HepG2 (cell line): ENCODE measurements around the gene ATP6V1G3. TPM values are rescaled to one million over a fixed set of nuclear protein-coding genes. Genes with fewer than 3 reads are reported as not detected.

Source experiments
- ATAC-seq: fragments of 200-7000 bp; cut with Tn5 transposase; 3 replicates; pipeline ENCODE4 v1.9.1; 2020; ENCODE audit warnings: mild to moderate bottlenecking, moderate library complexity
- BruUV-seq: library from RNA; stranded (reverse); fragments of 400-500 nt; replicated peaks from 2 replicates; lab custom pipeline; 2021; lab: Mats Ljungman, UMichigan
- CTCF ChIA-PET: fragments of 300-600 bp; formaldehyde crosslinking; extraction: SDS; loops from one replicate; lab custom pipeline; 2021; ENCODE audit warnings: low total read pairs, inconsistent platforms, low intra/inter-chr PET ratio; lab: Yijun Ruan, JAX
- POLR2A ChIA-PET: fragments of 350-600 bp; sonication (Branson Sonifier 250); formaldehyde crosslinking; loops from one replicate; lab custom pipeline; 2020; ENCODE audit warnings: antibody characterized with exemption, inconsistent platforms; lab: Yijun Ruan, JAX
- DNase-seq: peaks from one replicate; pipeline ENCODE4 v3.0.0-alpha.2; 2015; ENCODE audit warnings: low spot score
- FAIRE-seq: peaks from 3 replicates; lab custom pipeline; 2011; peaks lifted over from hg19 to GRCh38; lab: Jason Lieb, UNC
- H2AFZ ChIP-seq: one replicate; pipeline ENCODE4 v1.6.1; 2011; ENCODE audit warnings: low read length, inconsistent platforms
- H3K27ac ChIP-seq: fragments of 300-600 bp; 3 replicates; pipeline ENCODE4 v1.8.0; 2011; ENCODE audit warnings: mixed run types, mild to moderate bottlenecking, mixed read lengths, low read length, inconsistent platforms; ENCODE audit not compliant: insufficient read depth; ENCODE audit errors: extremely low read length
- H3K27me3 ChIP-seq, 2 experiments: fragments of 200-600 bp in 1 of 2; 2 replicates in 1 of 2; 3 replicates in 1 of 2; pipeline versions ENCODE4 v1.6.0 to v1.8.0; 2011; ENCODE audit warnings: low read length in 2 of 2, mild to moderate bottlenecking in 2 of 2, moderate library complexity in 2 of 2, inconsistent platforms in 1 of 2; ENCODE audit not compliant: insufficient read depth in 2 of 2, control insufficient read depth in 1 of 2
- H3K36me3 ChIP-seq, 2 experiments: fragments of 200-600 bp in 1 of 2; replicated peaks in 1 of 2; 2 replicates in 1 of 2; 3 replicates in 1 of 2; pipeline versions ENCODE4 v1.5.1 to v1.8.0; 2011; ENCODE audit warnings: low read length in 2 of 2, inconsistent platforms in 1 of 2; ENCODE audit not compliant: insufficient read depth in 2 of 2, control insufficient read depth in 1 of 2
- H3K4me1 ChIP-seq: 2 replicates; pipeline ENCODE4 v1.5.1; 2012; ENCODE audit warnings: low read length, inconsistent platforms; ENCODE audit not compliant: insufficient read depth
- H3K4me2 ChIP-seq: 2 replicates; pipeline ENCODE4 v1.6.0; 2011; ENCODE audit warnings: low read depth, low read length, inconsistent platforms
- H3K4me3 ChIP-seq, 3 experiments: fragments of 200-600 bp in 1 of 3; sonication (generic), shearing (Covaris generic) in 1 of 3; replicated peaks in 1 of 3; 2 replicates each; pipeline ENCODE4 v1.5.1; 2011 to 2016; ENCODE audit warnings: low read length in 3 of 3, inconsistent platforms in 2 of 3, low read depth in 2 of 3, mild to moderate bottlenecking in 2 of 3, control low read depth in 1 of 3, mixed read lengths in 1 of 3; ENCODE audit not compliant: insufficient read depth in 1 of 3
- H3K79me2 ChIP-seq: one replicate; pipeline ENCODE4 v1.6.1; 2011; ENCODE audit warnings: low read length, inconsistent platforms; ENCODE audit not compliant: insufficient read depth
- H3K9ac ChIP-seq: 2 replicates; pipeline ENCODE4 v1.6.0; 2011; ENCODE audit warnings: mild to moderate bottlenecking, low read depth, low read length, inconsistent platforms; ENCODE audit not compliant: insufficient read depth
- H3K9me3 ChIP-seq: 2 replicates; pipeline ENCODE4 v1.5.1; 2012; ENCODE audit warnings: mild to moderate bottlenecking, low read length
- H4K20me1 ChIP-seq: 2 replicates; pipeline ENCODE4 v1.6.0; 2011; ENCODE audit warnings: inconsistent platforms, mild to moderate bottlenecking, low read length, moderate library complexity; ENCODE audit not compliant: insufficient read depth
- MED13 ChIP-seq: sonication (generic); formaldehyde crosslinking; IDR thresholded peaks from 2 replicates; pipeline ENCODE4 v1.5.0; 2020; ENCODE audit warnings: missing genetic modification reagents
- MXD4 ChIP-seq: IDR thresholded peaks from 2 replicates; pipeline ENCODE4 v1.6.1; 2016; ENCODE audit warnings: mild to moderate bottlenecking, missing biosample characterization, missing genetic modification reagents
- NR2F2 ChIP-seq: IDR thresholded peaks from 2 replicates; pipeline ENCODE4 v1.6.1; 2012; ENCODE audit warnings: low read depth, inconsistent platforms, borderline replicate concordance
- PHF20 ChIP-seq: sonication (generic); formaldehyde crosslinking; IDR thresholded peaks from 2 replicates; pipeline ENCODE4 v1.5.0; 2020; ENCODE audit warnings: mild to moderate bottlenecking, missing genetic modification reagents
- PHF5A ChIP-seq: IDR thresholded peaks from one replicate; pipeline ENCODE4 v1.6.1; 2018; ENCODE audit warnings: low read depth, missing genetic modification reagents; ENCODE audit not compliant: unreplicated experiment
- POLR2AphosphoS5 ChIP-seq: IDR thresholded peaks from 2 replicates; pipeline ENCODE4 v1.6.1; 2012; ENCODE audit warnings: low read depth, low read length
- PTBP1 ChIP-seq: fragments of 200-400 bp; formaldehyde crosslinking; IDR thresholded peaks from 2 replicates; pipeline ENCODE4 v1.6.1; 2018; ENCODE audit warnings: low read length, low read depth; ENCODE audit not compliant: poor library complexity, severe bottlenecking
- SSRP1 ChIP-seq: IDR thresholded peaks from 2 replicates; pipeline ENCODE4 v1.6.1; 2016; ENCODE audit warnings: control low read depth
- ZBTB3 ChIP-seq: sonication (generic); formaldehyde crosslinking; IDR thresholded peaks from 2 replicates; pipeline ENCODE4 v1.4.0; 2020; ENCODE audit warnings: low read depth, mild to moderate bottlenecking, moderate library complexity, missing genetic modification reagents, borderline replicate concordance
- ZNF530 ChIP-seq: sonication (generic); formaldehyde crosslinking; IDR thresholded peaks from 2 replicates; pipeline ENCODE4 v1.5.0; 2020; ENCODE audit warnings: low read depth, mild to moderate bottlenecking, missing genetic modification reagents
- WGBS: methylation state at CpG from one replicate; pipeline ENCODE4 v1.1.6; 2017; ENCODE audit warnings: low lambda C conversion rate; 5-methylcytosine and 5-hydroxymethylcytosine counted together
- in situ Hi-C: cut with HindIII; loops from 2 replicates; pipeline ENCODE4 v1.10.0; 2017; ENCODE audit warnings: low pct_unique_long_range_greater_than_20kb; ENCODE audit not compliant: extremely low pct_ligation_motif_present
- intact Hi-C: fragments of 100-400 bp; cut with micrococcal nuclease; formaldehyde crosslinking; loops from one replicate; pipeline ENCODE4 v1.10.0; 2022; ENCODE audit not compliant: unreplicated experiment
- polyA plus RNA-seq, 8 experiments: library from polyadenylated mRNA; depleted of rRNA in 3 of 8; stranded (reverse) in 7 of 8; unstranded in 1 of 8; fragments of >200 nt; fragmentation: Illumina TruSeq in 4 of 8; extraction: Trizol in 4 of 8; gene quantifications; 2 replicates each; pipeline versions ENCODE4 v1.2.1 to v1.2.3, GENCODE V29; 2011 to 2016; ENCODE audit warnings: low read depth in 4 of 8, missing spikeins in 1 of 8, mixed read lengths in 1 of 8; ENCODE audit not compliant: insufficient read depth in 1 of 8
- total RNA-seq, 5 experiments: library from RNA; depleted of rRNA; stranded (reverse); fragments of >200 nt; fragmentation: Illumina TruSeq; extraction: Trizol; gene quantifications; 2 replicates each; pipeline ENCODE4 v1.2.3, GENCODE V29; 2016; ENCODE audit warnings: low read depth in 1 of 5
- TF ChIP-seq, protein P1 (sequence below): sonication (generic); formaldehyde crosslinking; IDR thresholded peaks from 2 replicates; pipeline ENCODE4 v1.9.0; 2021; ENCODE audit warnings: missing genetic modification reagents, mild to moderate bottlenecking, borderline replicate concordance
- TF ChIP-seq, protein P2 (sequence below): sonication (generic); formaldehyde crosslinking; IDR thresholded peaks from 2 replicates; pipeline ENCODE4 v1.5.1; 2020; ENCODE audit warnings: missing genetic modification reagents, mild to moderate bottlenecking, borderline replicate concordance

Gene ATP6V1G3
- total and polyA plus RNA-seq, 2 of the 13 experiments (the other 11 are each of a cell fraction or from before 2014, with no cell fraction given), result not detected

DNA sequence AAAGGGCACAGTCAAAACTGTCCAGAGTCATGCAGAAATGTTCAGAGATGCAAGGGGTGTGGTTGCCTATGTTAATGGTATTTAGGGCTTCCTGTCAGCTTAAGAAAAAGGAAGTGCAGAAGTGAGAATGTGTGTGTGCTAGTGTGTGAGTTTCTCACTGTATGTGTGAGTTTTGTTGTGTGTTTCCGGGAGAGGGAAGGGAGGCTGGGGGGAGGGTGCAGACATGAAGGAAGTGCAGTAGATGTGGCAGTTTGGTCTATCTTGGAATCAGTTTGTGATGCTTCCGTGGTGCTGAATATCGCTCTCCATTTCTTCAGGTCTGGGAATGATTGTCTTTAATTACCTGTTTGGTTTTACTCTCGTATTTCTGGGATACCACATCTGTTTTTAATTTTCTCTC is 16.5 kb upstream of the ATP6V1G3 start:
- Histone ChIP-seq H3K4me2 (no peak overlapping the region), H3K9me3 (no peaks in the 10 kb centered on the region), H3K4me3 (no peak overlapping the region), H3K9ac (no peak overlapping the region), H3K36me3 (no peaks in the 10 kb centered on the region), H3K4me1 (no peaks in the 10 kb centered on the region), H3K27ac (no peak overlapping the region), H4K20me1 (no peaks in the 10 kb centered on the region), H2AFZ (no peak overlapping the region), H3K27me3 (no peaks in the 10 kb centered on the region), H3K79me2 (no peaks in the 10 kb centered on the region)
- ChIA-PET CTCF (no interaction called here), POLR2A (no interaction called here)
- intact Hi-C loops (no loop called here), in situ Hi-C loops (no loop called here)
- DNase-seq (no peak), FAIRE-seq (no peak), ATAC-seq (no peak)
- no TSS peak for BruUV-seq
- 0% methylated on average over 4 of the region's 4 CpGs for whole genome bisulfite sequencing
- TF ChIP-seq POLR2AphosphoS5 (no peak), ZNF530 (CRISPR knock-in tag) (no peak), PHF20 (no peak), NR2F2 (no peak), PHF5A (CRISPR knock-in tag) (no peak), MED13 (no peak), MXD4 (CRISPR knock-in tag) (no peak), ZBTB3 (CRISPR knock-in tag) (no peak), PTBP1 (no peak), SSRP1 (CRISPR knock-in tag) (no peak)
- TF ChIP-seq, protein P1, sequence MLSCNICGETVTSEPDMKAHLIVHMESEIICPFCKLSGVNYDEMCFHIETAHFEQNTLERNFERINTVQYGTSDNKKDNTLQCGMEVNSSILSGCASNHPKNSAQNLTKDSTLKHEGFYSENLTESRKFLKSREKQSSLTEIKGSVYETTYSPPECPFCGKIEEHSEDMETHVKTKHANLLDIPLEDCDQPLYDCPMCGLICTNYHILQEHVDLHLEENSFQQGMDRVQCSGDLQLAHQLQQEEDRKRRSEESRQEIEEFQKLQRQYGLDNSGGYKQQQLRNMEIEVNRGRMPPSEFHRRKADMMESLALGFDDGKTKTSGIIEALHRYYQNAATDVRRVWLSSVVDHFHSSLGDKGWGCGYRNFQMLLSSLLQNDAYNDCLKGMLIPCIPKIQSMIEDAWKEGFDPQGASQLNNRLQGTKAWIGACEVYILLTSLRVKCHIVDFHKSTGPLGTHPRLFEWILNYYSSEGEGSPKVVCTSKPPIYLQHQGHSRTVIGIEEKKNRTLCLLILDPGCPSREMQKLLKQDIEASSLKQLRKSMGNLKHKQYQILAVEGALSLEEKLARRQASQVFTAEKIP (CRISPR knock-in tag), result no peak
- TF ChIP-seq, protein P2, sequence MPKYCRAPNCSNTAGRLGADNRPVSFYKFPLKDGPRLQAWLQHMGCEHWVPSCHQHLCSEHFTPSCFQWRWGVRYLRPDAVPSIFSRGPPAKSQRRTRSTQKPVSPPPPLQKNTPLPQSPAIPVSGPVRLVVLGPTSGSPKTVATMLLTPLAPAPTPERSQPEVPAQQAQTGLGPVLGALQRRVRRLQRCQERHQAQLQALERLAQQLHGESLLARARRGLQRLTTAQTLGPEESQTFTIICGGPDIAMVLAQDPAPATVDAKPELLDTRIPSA, result no peak
